Measurements from ENCODE around the gene DGKB.

The DGKB gene

GRCh38 chr7:14236834-14237233, 665.7 kb downstream of the DGKB start:
- Histone ChIP-seq H3K4me3 (ENCODE audit: low read depth, low read length) (no peak overlapping the region), H3K27me3 (no peaks in the 10 kb centered on the region), H3K36me3 (no peaks in the 10 kb centered on the region), H3K9me3 (no peaks in the 10 kb centered on the region), H3K4me1 (no peaks in the 10 kb centered on the region)
- no peak for DNase-seq
- no peak for TF ChIP-seq CTCF (IDR thresholded peaks at IDR 0.05; ENCODE audit: low read depth, low read length)

GRCh38 chr7:14235056-14235455, 667.5 kb downstream of the DGKB start:
- Histone ChIP-seq H3K36me3 (no peaks in the 10 kb centered on the region), H3K9me3 (no peaks in the 10 kb centered on the region), H3K4me1 (no peaks in the 10 kb centered on the region), H3K27me3 (no peaks in the 10 kb centered on the region), H3K4me3 (ENCODE audit: low read depth, low read length) (no peak overlapping the region)
- no peak for DNase-seq
- TF ChIP-seq CTCF (IDR thresholded peaks at IDR 0.05; ENCODE audit: low read depth, low read length) = no peak

- no peak for DNase-seq
- H3K4me3 ChIP-seq (ENCODE audit: low read depth, low read length) = no peak overlapping the region
- H3K9me3 ChIP-seq = no peaks in the 10 kb centered on the region
- TF ChIP-seq CTCF (IDR thresholded peaks at IDR 0.05; ENCODE audit: low read depth, low read length) = no peak
- H3K27me3 ChIP-seq = no peaks in the 10 kb centered on the region
- H3K4me1 ChIP-seq = no peaks in the 10 kb centered on the region
- H3K36me3 ChIP-seq = no peaks in the 10 kb centered on the region
Measured at GRCh38 chr7:14233868-14234369, 668.6 kb downstream of the DGKB start.

- no peak for TF ChIP-seq CTCF (IDR thresholded peaks at IDR 0.05; ENCODE audit: low read depth, low read length)
- Histone ChIP-seq H3K36me3 (no peaks in the 10 kb centered on the region), H3K4me1 (no peaks in the 10 kb centered on the region), H3K27me3 (no peaks in the 10 kb centered on the region), H3K9me3 (no peaks in the 10 kb centered on the region), H3K4me3 (ENCODE audit: low read depth, low read length) (no peak overlapping the region)
- DNase-seq = no peak
Measured at GRCh38 chr7:14233076-14233867, 669.3 kb downstream of the DGKB start.

- Histone ChIP-seq H3K27me3 (no peaks in the 10 kb centered on the region), H3K9me3 (no peaks in the 10 kb centered on the region), H3K4me1 (no peaks in the 10 kb centered on the region), H3K36me3 (no peaks in the 10 kb centered on the region), H3K4me3 (ENCODE audit: low read depth, low read length) (no peak overlapping the region)
- DNase-seq = no peak
- no peak for TF ChIP-seq CTCF (IDR thresholded peaks at IDR 0.05; ENCODE audit: low read depth, low read length)
Measured at GRCh38 chr7:14229047-14229446, 673.5 kb downstream of the DGKB start.

GRCh38 chr7:14228341-14228740, 674.2 kb downstream of the DGKB start:
- no peak overlapping the region for H3K4me3 ChIP-seq (ENCODE audit: low read depth, low read length)
- H3K9me3 ChIP-seq = no peaks in the 10 kb centered on the region
- no peaks in the 10 kb centered on the region for H3K27me3 ChIP-seq
- no peaks in the 10 kb centered on the region for H3K36me3 ChIP-seq
- H3K4me1 ChIP-seq = no peaks in the 10 kb centered on the region
- TF ChIP-seq CTCF (IDR thresholded peaks at IDR 0.05; ENCODE audit: low read depth, low read length) = no peak
- DNase-seq = no peak
